Naive thymus-derived CD4-positive, alpha-beta T cell (primary cell): ENCODE results near the gene SMIM45.

Source experiments
- ATAC-seq: fragments of 150-1000 bp; cut with Tn5 transposase; 2 replicates; pipeline ENCODE4 v1.10.0; 2021; ENCODE audit warnings: mild to moderate bottlenecking, moderate library complexity
- CTCF ChIA-PET: fragments of 350-600 bp; sonication (Branson Sonifier 250); formaldehyde crosslinking; loops from one replicate; lab custom pipeline; 2021; ENCODE audit warnings: antibody characterized with exemption; lab: Charles Lee
- POLR2A ChIA-PET: fragments of 350-600 bp; sonication (Branson Sonifier 250); formaldehyde crosslinking; loops from one replicate; lab custom pipeline; 2021; ENCODE audit warnings: antibody characterized with exemption, inconsistent platforms; lab: Charles Lee
- DNase-seq, 9 donors: peaks; one replicate each; pipeline versions ENCODE4 v3.0.0 to v3.0.0-alpha.2; 2020 to 2022; ENCODE audit warnings: mixed read lengths in 1 of 9
- H3K27ac ChIP-seq: one replicate; pipeline ENCODE4 v1.7.0; 2013; ENCODE audit warnings: mild to moderate bottlenecking, low read depth, low read length, moderate library complexity
- H3K27me3 ChIP-seq, 2 donors: one replicate each; pipeline ENCODE4 v1.7.0; 2013; ENCODE audit warnings: low read length in 2 of 2, mild to moderate bottlenecking in 2 of 2, moderate library complexity in 2 of 2; ENCODE audit not compliant: control insufficient read depth in 2 of 2, insufficient read depth in 2 of 2
- H3K36me3 ChIP-seq, 3 experiments: 1 replicate in 2 of 3; 2 replicates in 1 of 3; pipeline ENCODE4 v1.7.0; 2013; ENCODE audit warnings: low read length in 3 of 3, mild to moderate bottlenecking in 3 of 3, moderate library complexity in 1 of 3; ENCODE audit not compliant: insufficient read depth in 3 of 3, control insufficient read depth in 2 of 3
- H3K4me1 ChIP-seq, 2 donors: one replicate each; pipeline ENCODE4 v1.7.0; 2013; ENCODE audit warnings: low read length in 2 of 2, mild to moderate bottlenecking in 2 of 2, moderate library complexity in 1 of 2; ENCODE audit not compliant: control insufficient read depth in 2 of 2, insufficient read depth in 2 of 2
- H3K4me3 ChIP-seq: 2 replicates; pipeline ENCODE4 v1.7.0; 2013; ENCODE audit warnings: mild to moderate bottlenecking, low read length
- H3K9me3 ChIP-seq, 3 experiments: 1 replicate in 2 of 3; 2 replicates in 1 of 3; pipeline ENCODE4 v1.7.0; 2013; ENCODE audit warnings: low read length in 3 of 3; ENCODE audit not compliant: control insufficient read depth in 2 of 3
- H3K27ac Mint-ChIP-seq, 9 donors: one replicate each; pipeline ENCODE4 v1.8.0; 2020 to 2022; ENCODE audit warnings: mixed read lengths in 9 of 9, mild to moderate bottlenecking in 8 of 9, moderate library complexity in 5 of 9, inconsistent platforms in 2 of 9
- H3K27me3 Mint-ChIP-seq, 5 donors: one replicate each; pipeline ENCODE4 v1.8.0; 2021 to 2022; ENCODE audit warnings: mixed read lengths in 5 of 5, mild to moderate bottlenecking in 1 of 5
- H3K36me3 Mint-ChIP-seq, 5 donors: one replicate each; pipeline ENCODE4 v1.8.0; 2020 to 2022; ENCODE audit warnings: mixed read lengths in 5 of 5, mild to moderate bottlenecking in 3 of 5, inconsistent platforms in 1 of 5
- H3K4me1 Mint-ChIP-seq, 7 donors: one replicate each; pipeline ENCODE4 v1.8.0; 2020 to 2022; ENCODE audit warnings: mixed read lengths in 7 of 7, mild to moderate bottlenecking in 3 of 7, inconsistent platforms in 1 of 7
- H3K4me3 Mint-ChIP-seq, 10 donors: one replicate each; pipeline ENCODE4 v1.8.0; 2020 to 2022; ENCODE audit warnings: mild to moderate bottlenecking in 10 of 10, mixed read lengths in 10 of 10, moderate library complexity in 6 of 10, inconsistent platforms in 2 of 10
- H3K9me3 Mint-ChIP-seq, 11 donors: one replicate each; pipeline ENCODE4 v1.8.0; 2020 to 2022; ENCODE audit warnings: mixed read lengths in 11 of 11, mild to moderate bottlenecking in 4 of 11, inconsistent platforms in 1 of 11, moderate library complexity in 1 of 11
- intact Hi-C, 2 donors: fragments of 100-400 bp; cut with micrococcal nuclease; formaldehyde crosslinking; loops; one replicate each; pipeline ENCODE4 v1.15.1; 2023

The SMIM45 gene

GRCh38 chr22:41983513-41984405, 31.8 kb downstream of the SMIM45 start:
- Mint-ChIP-seq H3K36me3 (no peaks in the 10 kb centered on the region), H3K9me3 (no peaks in the 10 kb centered on the region), H3K27me3 (peaks cover 0 to 4% (median 0%) of the 10 kb centered on the region in 5 donors), H3K4me1 (peaks cover 0 to 1% (median 0%) of the 10 kb centered on the region in 7 donors), H3K4me3 (no peak overlapping the region), H3K27ac (peak overlapping the region in 1 of 9 donors; percentile 2)
- H3K36me3 ChIP-seq, result no peaks in the 10 kb centered on the region
- H3K27ac ChIP-seq, result no peak overlapping the region
- ATAC-seq (no peak), DNase-seq (no peak)
- H3K9me3 ChIP-seq, result no peaks in the 10 kb centered on the region
- H3K27me3 ChIP-seq, result no peaks in the 10 kb centered on the region
- no peak overlapping the region for H3K4me3 ChIP-seq
- POLR2A ChIA-PET, result no interaction called here
- H3K4me1 ChIP-seq, result no peaks in the 10 kb centered on the region
- CTCF ChIA-PET, result no interaction called here
- intact Hi-C loops, result no loop called here

GRCh38 chr22:41987276-41987675, 35.3 kb downstream of the SMIM45 start:
- Histone ChIP-seq H3K27ac (no peak overlapping the region), H3K4me1 (no peaks in the 10 kb centered on the region), H3K27me3 (no peaks in the 10 kb centered on the region), H3K4me3 (no peak overlapping the region), H3K36me3 (no peaks in the 10 kb centered on the region), H3K9me3 (no peaks in the 10 kb centered on the region)
- no peaks in the 10 kb centered on the region for H3K9me3 Mint-ChIP-seq
- H3K4me1 Mint-ChIP-seq, result no peaks in the 10 kb centered on the region
- DNase-seq (no peak), ATAC-seq (no peak)
- peaks cover 0 to 4% (median 0%) of the 10 kb centered on the region in 5 donors for H3K27me3 Mint-ChIP-seq
- intact Hi-C loops, result no loop called here
- H3K36me3 Mint-ChIP-seq, result no peaks in the 10 kb centered on the region
- H3K4me3 Mint-ChIP-seq, result no peak overlapping the region
- CTCF ChIA-PET, result no interaction called here
- POLR2A ChIA-PET, result interaction anchor here (0.5 to 1.1 kb wide), 2 partner anchors 24 to 93 kb away, joined by 3 to 5 read pairs; no protein-coding TSS in a partner anchor
- H3K27ac Mint-ChIP-seq, result no peak overlapping the region

- intact Hi-C loops, result no loop called here
Measured at GRCh38 chr22:41989246-41989645, 37.3 kb downstream of the SMIM45 start.

GRCh38 chr22:41991111-41991510, 39.2 kb downstream of the SMIM45 start:
- Histone ChIP-seq H3K4me1 (no peaks in the 10 kb centered on the region), H3K27me3 (no peaks in the 10 kb centered on the region), H3K27ac (no peak overlapping the region), H3K4me3 (no peak overlapping the region), H3K36me3 (no peaks in the 10 kb centered on the region), H3K9me3 (no peaks in the 10 kb centered on the region)
- no peaks in the 10 kb centered on the region for H3K9me3 Mint-ChIP-seq
- H3K4me3 Mint-ChIP-seq, result no peak overlapping the region
- ChIA-PET POLR2A (no interaction called here), CTCF (no interaction called here)
- peaks cover 0 to 4% (median 0%) of the 10 kb centered on the region in 5 donors for H3K27me3 Mint-ChIP-seq
- peaks cover 0 to 5% (median 0%) of the 10 kb centered on the region in 5 donors for H3K36me3 Mint-ChIP-seq
- ATAC-seq (no peak), DNase-seq (no peak)
- intact Hi-C loops, result no loop called here
- peaks cover 0 to 2% (median 0%) of the 10 kb centered on the region in 7 donors for H3K4me1 Mint-ChIP-seq
- no peak overlapping the region for H3K27ac Mint-ChIP-seq

More at GRCh38 chr22:41989246-41989645, 37.3 kb downstream of the SMIM45 start:
- Mint-ChIP-seq H3K27me3 (peaks cover 0 to 4% (median 0%) of the 10 kb centered on the region in 5 donors), H3K36me3 (no peaks in the 10 kb centered on the region), H3K4me3 (no peak overlapping the region), H3K27ac (no peak overlapping the region), H3K9me3 (no peaks in the 10 kb centered on the region), H3K4me1 (no peaks in the 10 kb centered on the region)
- no peaks in the 10 kb centered on the region for H3K36me3 ChIP-seq
- DNase-seq, result no peak
- no peaks in the 10 kb centered on the region for H3K27me3 ChIP-seq
- no peaks in the 10 kb centered on the region for H3K4me1 ChIP-seq
- H3K27ac ChIP-seq, result no peak overlapping the region
- H3K9me3 ChIP-seq, result no peaks in the 10 kb centered on the region
- POLR2A ChIA-PET, result no interaction called here
- no peak overlapping the region for H3K4me3 ChIP-seq
- CTCF ChIA-PET, result interaction anchor here (0.6 kb wide), 1 partner anchor 178 kb away, joined by 3 read pairs; no protein-coding TSS in a partner anchor
- no peak for ATAC-seq

- CTCF ChIA-PET, result no interaction called here
- no peak for DNase-seq
- no peak overlapping the region for H3K27ac ChIP-seq
- ATAC-seq, result no peak
- no peaks in the 10 kb centered on the region for H3K4me1 ChIP-seq
- Mint-ChIP-seq H3K36me3 (peaks cover 0 to 5% (median 0%) of the 10 kb centered on the region in 5 donors), H3K27me3 (peaks cover 0 to 9% (median 0%) of the 10 kb centered on the region in 5 donors), H3K9me3 (no peaks in the 10 kb centered on the region), H3K4me3 (no peak overlapping the region), H3K27ac (no peak overlapping the region), H3K4me1 (peaks cover 0 to 4% (median 2%) of the 10 kb centered on the region in 7 donors)
- no peaks in the 10 kb centered on the region for H3K9me3 ChIP-seq
- H3K27me3 ChIP-seq, result no peaks in the 10 kb centered on the region
- intact Hi-C loops, result no loop called here
- POLR2A ChIA-PET, result interaction anchor here (1.0 kb wide), 1 partner anchor 86 kb away, joined by 3 read pairs; the partner anchor contains the start of gene SMDT1
- H3K36me3 ChIP-seq, result no peaks in the 10 kb centered on the region
- no peak overlapping the region for H3K4me3 ChIP-seq
Measured at GRCh38 chr22:41992496-41992895, 40.5 kb downstream of the SMIM45 start.

GRCh38 chr22:41995211-41995610, 43.3 kb downstream of the SMIM45 start:
- Mint-ChIP-seq H3K27me3 (peaks cover 0 to 9% (median 0%) of the 10 kb centered on the region in 5 donors), H3K4me1 (peaks cover 9 to 26% (median 21%) of the 10 kb centered on the region in 7 donors), H3K36me3 (peaks cover 0 to 21% (median 0%) of the 10 kb centered on the region in 5 donors), H3K4me3 (no peak overlapping the region), H3K9me3 (peaks cover 0 to 9% (median 2%) of the 10 kb centered on the region in 11 donors), H3K27ac (peak overlapping the region in 2 of 9 donors; percentile 15 to 25)
- intact Hi-C loops, result no loop called here
- no peaks in the 10 kb centered on the region for H3K9me3 ChIP-seq
- peaks cover 6 to 7% of the 10 kb centered on the region in 2 donors for H3K4me1 ChIP-seq
- H3K27me3 ChIP-seq, result no peaks in the 10 kb centered on the region
- H3K36me3 ChIP-seq, result no peaks in the 10 kb centered on the region
- ChIA-PET POLR2A (no interaction called here), CTCF (interaction anchor here (0.5 kb wide), 1 partner anchor 707 kb away, joined by 6 read pairs; no protein-coding TSS in a partner anchor)
- ATAC-seq (no peak), DNase-seq (no peak)
- no peak overlapping the region for H3K4me3 ChIP-seq
- H3K27ac ChIP-seq, result no peak overlapping the region
